ENCODE measurements around the gene VPS16. TPM values are rescaled to one million over a fixed set of nuclear protein-coding genes. Genes with fewer than 3 reads are reported as not detected.

VPS16 gene
- total and polyA plus RNA-seq, 5 donors from 2014 or later: 30.6 to 53.9 (median 31.0) TPM

- H3K36me3 ChIP-seq (ENCODE audit: control insufficient read depth, insufficient read depth, low read length): no peaks in the 10 kb centered on the region
Measured at GRCh38 chr20:2817341-2817726, 23.2 kb upstream of the VPS16 start.

GRCh38 chr20:2817891-2818595 lies 22.5 kb upstream of the VPS16 start:
- no peak overlapping the region for H3K4me3 ChIP-seq (ENCODE audit: low read depth, low read length)
- peaks cover 11% of the 10 kb centered on the region for H3K27me3 ChIP-seq (ENCODE audit: control insufficient read depth, insufficient read depth, low read length)
- H3K27me3 Mint-ChIP-seq: peaks cover 53% of the 10 kb centered on the region
- H3K9me3 ChIP-seq (ENCODE audit: control insufficient read depth in 2 of 2, low read length in 2 of 2): no peaks in the 10 kb centered on the region
- peaks cover 4 to 14% (median 8%) of the 10 kb centered on the region in 4 donors for H3K4me1 Mint-ChIP-seq
- H3K9me3 Mint-ChIP-seq: peaks cover 0 to 6% (median 0%) of the 10 kb centered on the region in 7 donors
- ATAC-seq (ENCODE audit: low read depth in 2 of 2) (no peak), DNase-seq (no peak)
- H3K27ac ChIP-seq (ENCODE audit: insufficient read depth, low read length, poor library complexity, severe bottlenecking): no peak overlapping the region
- peaks cover 14% of the 10 kb centered on the region for H3K4me1 ChIP-seq (ENCODE audit: control insufficient read depth, insufficient read depth, low read length, poor library complexity, severe bottlenecking)
- H3K36me3 Mint-ChIP-seq: no peaks in the 10 kb centered on the region
- no peaks in the 10 kb centered on the region for H3K36me3 ChIP-seq (ENCODE audit: control insufficient read depth, insufficient read depth, low read length)
- H3K27ac Mint-ChIP-seq: no peak overlapping the region
- H3K4me3 Mint-ChIP-seq: no peak overlapping the region

More at GRCh38 chr20:2817341-2817726, 23.2 kb upstream of the VPS16 start:
- Histone ChIP-seq H3K9me3 (ENCODE audit: control insufficient read depth in 2 of 2, low read length in 2 of 2) (peaks cover 0 to 2% of the 10 kb centered on the region in 2 experiments), H3K27me3 (ENCODE audit: control insufficient read depth, insufficient read depth, low read length) (peaks cover 11% of the 10 kb centered on the region), H3K27ac (ENCODE audit: insufficient read depth, low read length, poor library complexity, severe bottlenecking) (no peak overlapping the region), H3K4me1 (ENCODE audit: control insufficient read depth, insufficient read depth, low read length, poor library complexity, severe bottlenecking) (peaks cover 14% of the 10 kb centered on the region), H3K4me3 (ENCODE audit: low read depth, low read length) (no peak overlapping the region)
- ATAC-seq (ENCODE audit: low read depth in 2 of 2): no peak
- H3K4me3 Mint-ChIP-seq: no peak overlapping the region
- no peak overlapping the region for H3K27ac Mint-ChIP-seq
- H3K27me3 Mint-ChIP-seq: peaks cover 55% of the 10 kb centered on the region
- H3K4me1 Mint-ChIP-seq: peaks cover 4 to 14% (median 8%) of the 10 kb centered on the region in 4 donors
- H3K36me3 Mint-ChIP-seq: no peaks in the 10 kb centered on the region
- no peak for DNase-seq
- peaks cover 0 to 8% (median 1%) of the 10 kb centered on the region in 7 donors for H3K9me3 Mint-ChIP-seq

DNA sequence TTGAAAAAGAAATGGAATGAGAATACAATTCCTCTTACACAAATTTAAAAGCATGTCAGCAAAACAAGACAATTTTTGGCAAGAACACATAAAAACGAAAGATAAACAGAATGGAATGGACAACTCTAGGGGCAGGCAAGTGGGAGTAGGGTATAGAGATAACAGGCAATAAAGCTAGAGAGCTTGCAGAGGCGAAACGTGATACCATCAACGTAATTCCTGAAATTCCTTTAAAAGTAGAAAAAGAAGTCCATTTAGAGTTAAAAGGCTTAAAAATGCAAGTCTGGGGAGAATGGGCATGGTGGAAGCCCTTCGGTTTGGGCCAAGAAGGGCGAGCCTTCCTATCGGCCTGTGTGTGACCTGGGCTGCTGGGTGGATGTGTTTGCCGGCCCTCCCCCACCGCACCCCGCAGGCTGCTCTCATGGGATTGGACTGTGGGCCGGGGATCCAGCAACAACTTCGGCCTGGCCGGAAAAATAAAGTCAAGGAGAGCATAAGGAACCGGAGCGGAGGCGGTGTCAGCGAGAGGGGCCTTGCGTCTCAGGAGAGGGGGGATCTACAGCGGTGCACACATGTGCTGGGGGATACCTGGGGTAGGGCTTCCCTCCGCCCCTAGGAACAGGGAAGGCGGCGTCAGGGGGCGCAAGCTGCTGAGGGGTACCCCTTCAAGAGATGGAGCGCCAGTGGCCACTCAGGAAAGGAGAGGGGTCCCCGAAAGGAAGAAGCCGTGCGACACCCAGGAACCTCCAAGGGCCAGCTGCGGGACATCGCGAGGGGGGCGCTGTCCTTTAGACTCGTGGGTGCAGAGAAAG lies 20.3 kb upstream of the VPS16 start:
- DNase-seq (no peak), ATAC-seq (ENCODE audit: low read depth in 2 of 2) (no peak)
- Histone ChIP-seq H3K9me3 (ENCODE audit: control insufficient read depth in 2 of 2, low read length in 2 of 2) (no peaks in the 10 kb centered on the region), H3K4me1 (ENCODE audit: control insufficient read depth, insufficient read depth, low read length, poor library complexity, severe bottlenecking) (peaks cover 14% of the 10 kb centered on the region), H3K27ac (ENCODE audit: insufficient read depth, low read length, poor library complexity, severe bottlenecking) (no peak overlapping the region), H3K36me3 (ENCODE audit: control insufficient read depth, insufficient read depth, low read length) (no peaks in the 10 kb centered on the region), H3K27me3 (ENCODE audit: control insufficient read depth, insufficient read depth, low read length) (peaks cover 11% of the 10 kb centered on the region), H3K4me3 (ENCODE audit: low read depth, low read length) (no peak overlapping the region)
- peak overlapping the region in 1 of 3 donors; percentile 26 for H3K27ac Mint-ChIP-seq
- peaks cover 4 to 14% (median 8%) of the 10 kb centered on the region in 4 donors for H3K4me1 Mint-ChIP-seq
- peaks cover 36% of the 10 kb centered on the region for H3K27me3 Mint-ChIP-seq
- peaks cover 0 to 3% (median 0%) of the 10 kb centered on the region in 7 donors for H3K9me3 Mint-ChIP-seq
- peak overlapping the region in 3 of 4 donors; percentile 13 to 40 (median 24) for H3K4me3 Mint-ChIP-seq
- no peaks in the 10 kb centered on the region for H3K36me3 Mint-ChIP-seq

GRCh38 chr20:2820896-2821869 lies 19.4 kb upstream of the VPS16 start:
- no peaks in the 10 kb centered on the region for H3K36me3 Mint-ChIP-seq
- no peak for ATAC-seq (ENCODE audit: low read depth in 2 of 2)
- no peak for DNase-seq

DNA sequence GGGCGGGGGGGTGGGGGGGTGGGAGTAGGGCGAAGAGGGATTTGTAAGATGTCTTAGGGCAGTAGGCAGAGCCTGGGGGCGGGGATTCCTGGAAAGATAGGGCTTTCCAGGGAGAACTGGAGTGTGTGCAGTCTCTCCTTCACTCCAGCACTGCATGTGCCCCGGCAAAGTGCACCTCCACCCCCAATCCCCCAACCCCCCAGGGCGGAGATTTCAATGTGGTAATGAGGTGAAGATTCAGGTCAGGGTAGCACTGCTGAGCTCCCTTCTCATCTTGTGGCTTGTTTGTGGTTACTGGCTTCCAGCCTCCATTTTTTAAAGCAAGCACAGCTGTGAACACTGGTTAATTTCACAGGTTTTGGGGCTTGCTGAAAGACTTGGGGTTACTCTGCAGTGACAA lies 18.5 kb upstream of the VPS16 start:
- H3K9me3 Mint-ChIP-seq: peaks cover 0 to 3% (median 0%) of the 10 kb centered on the region in 7 donors
- no peak overlapping the region for H3K27ac Mint-ChIP-seq
- H3K27me3 ChIP-seq (ENCODE audit: control insufficient read depth, insufficient read depth, low read length): peaks cover 18% of the 10 kb centered on the region
- H3K36me3 ChIP-seq (ENCODE audit: control insufficient read depth, insufficient read depth, low read length): no peaks in the 10 kb centered on the region
- peak; percentile 55 to 67 for ATAC-seq (ENCODE audit: low read depth in 2 of 2)
- DNase-seq: peak in 2 of 3 donors; percentile 32 to 53
- peaks cover 20% of the 10 kb centered on the region for H3K4me1 ChIP-seq (ENCODE audit: control insufficient read depth, insufficient read depth, low read length, poor library complexity, severe bottlenecking)
- peak overlapping the region; percentile 32 for H3K4me3 ChIP-seq (ENCODE audit: low read depth, low read length)
- H3K27me3 Mint-ChIP-seq: peaks cover 47% of the 10 kb centered on the region
- peaks cover 8 to 23% (median 16%) of the 10 kb centered on the region in 4 donors for H3K4me1 Mint-ChIP-seq
- peak overlapping the region in 2 of 4 donors; percentile 13 to 62 for H3K4me3 Mint-ChIP-seq
- no peak overlapping the region for H3K27ac ChIP-seq (ENCODE audit: insufficient read depth, low read length, poor library complexity, severe bottlenecking)
- no peaks in the 10 kb centered on the region for H3K9me3 ChIP-seq (ENCODE audit: control insufficient read depth in 2 of 2, low read length in 2 of 2)
- no peaks in the 10 kb centered on the region for H3K36me3 Mint-ChIP-seq

More at GRCh38 chr20:2820896-2821869, 19.4 kb upstream of the VPS16 start:
- Mint-ChIP-seq H3K27me3 (peaks cover 42% of the 10 kb centered on the region), H3K27ac (no peak overlapping the region), H3K4me1 (peaks cover 8 to 19% (median 14%) of the 10 kb centered on the region in 4 donors), H3K4me3 (peak overlapping the region in 3 of 4 donors; percentile 62 to 75 (median 68)), H3K9me3 (peaks cover 0 to 3% (median 0%) of the 10 kb centered on the region in 7 donors)
- Histone ChIP-seq H3K36me3 (ENCODE audit: control insufficient read depth, insufficient read depth, low read length) (no peaks in the 10 kb centered on the region), H3K27ac (ENCODE audit: insufficient read depth, low read length, poor library complexity, severe bottlenecking) (no peak overlapping the region), H3K9me3 (ENCODE audit: control insufficient read depth in 2 of 2, low read length in 2 of 2) (no peaks in the 10 kb centered on the region), H3K4me3 (ENCODE audit: low read depth, low read length) (no peak overlapping the region), H3K4me1 (ENCODE audit: control insufficient read depth, insufficient read depth, low read length, poor library complexity, severe bottlenecking) (peaks cover 20% of the 10 kb centered on the region), H3K27me3 (ENCODE audit: control insufficient read depth, insufficient read depth, low read length) (peaks cover 11% of the 10 kb centered on the region)

DNA sequence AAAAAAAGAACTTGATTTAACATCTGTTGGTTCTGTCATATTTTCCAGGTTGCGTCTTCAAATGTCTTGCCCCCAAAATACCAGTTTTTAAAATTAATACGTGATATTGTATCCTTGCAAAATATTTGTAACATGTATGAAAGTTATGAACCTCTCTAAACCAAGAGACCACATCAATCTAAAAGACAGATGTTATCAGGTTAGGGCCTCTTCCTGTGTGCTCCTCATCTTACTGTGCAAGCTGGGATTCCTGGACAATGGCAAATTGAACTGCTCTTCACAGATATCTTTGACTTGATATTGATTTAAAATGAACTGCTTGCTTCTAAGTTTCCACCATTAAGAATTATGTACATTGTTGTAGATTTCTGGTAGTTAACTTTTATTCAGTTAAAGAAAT lies 14.8 kb upstream of the VPS16 start:
- Histone ChIP-seq H3K36me3 (ENCODE audit: control insufficient read depth, insufficient read depth, low read length) (no peaks in the 10 kb centered on the region), H3K4me3 (ENCODE audit: low read depth, low read length) (peak overlapping the region; percentile 4), H3K9me3 (ENCODE audit: control insufficient read depth in 2 of 2, low read length in 2 of 2) (no peaks in the 10 kb centered on the region), H3K27me3 (ENCODE audit: control insufficient read depth, insufficient read depth, low read length) (peaks cover 11% of the 10 kb centered on the region), H3K27ac (ENCODE audit: insufficient read depth, low read length, poor library complexity, severe bottlenecking) (no peak overlapping the region), H3K4me1 (ENCODE audit: control insufficient read depth, insufficient read depth, low read length, poor library complexity, severe bottlenecking) (peaks cover 20% of the 10 kb centered on the region)
- Mint-ChIP-seq H3K27ac (no peak overlapping the region), H3K9me3 (no peaks in the 10 kb centered on the region), H3K4me1 (peaks cover 8 to 21% (median 11%) of the 10 kb centered on the region in 4 donors), H3K36me3 (no peaks in the 10 kb centered on the region), H3K4me3 (peak overlapping the region in 3 of 4 donors; percentile 33 to 55 (median 47)), H3K27me3 (peaks cover 45% of the 10 kb centered on the region)
- DNase-seq: peak in 1 of 3 donors; percentile 15
- ATAC-seq (ENCODE audit: low read depth in 2 of 2): no peak

DNA sequence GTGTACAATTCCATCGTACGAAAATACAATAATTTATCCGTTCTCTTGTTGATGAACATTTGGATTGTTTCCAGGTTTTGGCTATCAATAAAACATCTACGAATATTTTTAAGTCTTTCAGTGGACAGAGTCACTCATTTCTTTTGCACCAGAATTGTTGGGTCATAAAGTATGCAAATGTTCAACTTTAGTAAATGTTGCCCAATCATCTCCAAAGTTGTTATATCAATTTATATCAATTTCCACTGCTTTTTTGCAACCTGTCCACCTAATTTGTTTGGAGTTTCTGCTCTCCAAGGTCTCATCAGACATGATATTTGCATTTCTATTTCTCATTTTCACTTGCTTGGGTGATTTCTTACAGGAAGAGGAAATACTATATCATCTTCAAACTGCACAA lies 13.9 kb upstream of the VPS16 start:
- Histone ChIP-seq H3K4me1 (ENCODE audit: control insufficient read depth, insufficient read depth, low read length, poor library complexity, severe bottlenecking) (peaks cover 12% of the 10 kb centered on the region), H3K27ac (ENCODE audit: insufficient read depth, low read length, poor library complexity, severe bottlenecking) (no peak overlapping the region), H3K9me3 (ENCODE audit: control insufficient read depth in 2 of 2, low read length in 2 of 2) (no peaks in the 10 kb centered on the region), H3K36me3 (ENCODE audit: control insufficient read depth, insufficient read depth, low read length) (no peaks in the 10 kb centered on the region), H3K27me3 (ENCODE audit: control insufficient read depth, insufficient read depth, low read length) (peaks cover 10% of the 10 kb centered on the region), H3K4me3 (ENCODE audit: low read depth, low read length) (no peak overlapping the region)
- no peaks in the 10 kb centered on the region for H3K36me3 Mint-ChIP-seq
- H3K27me3 Mint-ChIP-seq: peaks cover 43% of the 10 kb centered on the region
- no peak overlapping the region for H3K4me3 Mint-ChIP-seq
- ATAC-seq (ENCODE audit: low read depth in 2 of 2): no peak
- peaks cover 8 to 18% (median 11%) of the 10 kb centered on the region in 4 donors for H3K4me1 Mint-ChIP-seq
- no peak for DNase-seq
- H3K27ac Mint-ChIP-seq: no peak overlapping the region
- no peaks in the 10 kb centered on the region for H3K9me3 Mint-ChIP-seq

All from CD4-positive, CD25-positive, alpha-beta regulatory T cell (primary cell).